ENCODE measurements around the gene TUB. TPM values are rescaled to one million over a fixed set of nuclear protein-coding genes. Genes with fewer than 3 reads are reported as not detected.

Gene TUB
- total and polyA plus RNA-seq, 2 of the 13 experiments (the other 11 are each of a cell fraction or from before 2014, with no cell fraction given): 4.3 to 5.6 TPM

GRCh38 chr11:8102296-8102915 lies 21.4 kb downstream of the TUB start:
- POLR2A ChIA-PET: no interaction called here
- intact Hi-C loops (cut with micrococcal nuclease; ENCODE audit: unreplicated experiment): no loop called here
- BruUV-seq (replicated peaks): no TSS peak
- Histone ChIP-seq H3K27ac (ENCODE audit: extremely low read length, insufficient read depth, low read length) (no peak overlapping the region), H3K4me3 (replicated peaks in 1 of 3; ENCODE audit: insufficient read depth in 1 of 3, low read depth in 2 of 3, low read length in 3 of 3) (no peak overlapping the region), H3K27me3 (ENCODE audit: control insufficient read depth in 1 of 2, insufficient read depth in 2 of 2, low read length in 2 of 2) (no peaks in the 10 kb centered on the region), H3K9me3 (ENCODE audit: low read length) (no peaks in the 10 kb centered on the region), H4K20me1 (ENCODE audit: insufficient read depth, low read length) (no peaks in the 10 kb centered on the region), H3K4me2 (ENCODE audit: low read depth, low read length) (no peak overlapping the region), H3K4me1 (ENCODE audit: insufficient read depth, low read length) (no peaks in the 10 kb centered on the region), H3K9ac (ENCODE audit: insufficient read depth, low read depth, low read length) (no peak overlapping the region), H3K36me3 (replicated peaks in 1 of 2; ENCODE audit: control insufficient read depth in 1 of 2, insufficient read depth in 2 of 2, low read length in 2 of 2) (peaks cover 0 to 8% of the 10 kb centered on the region in 2 experiments; a peak in 2 of 5 replicates), H3K79me2 (ENCODE audit: insufficient read depth, low read length) (no peaks in the 10 kb centered on the region), H2AFZ (ENCODE audit: low read length) (no peak overlapping the region)
- DNase-seq (ENCODE audit: low spot score): no peak
- CTCF ChIA-PET (ENCODE audit: low intra/inter-chr PET ratio, low total read pairs): no interaction called here
- ATAC-seq: no peak
- TF ChIP-seq ZNF414 (CRISPR knock-in tag; IDR thresholded peaks at IDR 0.05) (no peak), GMEB2 (CRISPR knock-in tag; IDR thresholded peaks at IDR 0.05; ENCODE audit: low read depth) (no peak)
- in situ Hi-C loops (cut with HindIII; ENCODE audit: extremely low pct_ligation_motif_present, low pct_unique_long_range_greater_than_20kb): no loop called here
- FAIRE-seq: no peak

- Histone ChIP-seq H3K9ac (ENCODE audit: insufficient read depth, low read depth, low read length) (no peak overlapping the region), H3K27ac (ENCODE audit: extremely low read length, insufficient read depth, low read length) (no peak overlapping the region), H3K4me3 (replicated peaks in 1 of 3; ENCODE audit: insufficient read depth in 1 of 3, low read depth in 2 of 3, low read length in 3 of 3) (no peak overlapping the region), H3K79me2 (ENCODE audit: insufficient read depth, low read length) (no peaks in the 10 kb centered on the region), H3K4me1 (ENCODE audit: insufficient read depth, low read length) (no peaks in the 10 kb centered on the region), H3K9me3 (ENCODE audit: low read length) (no peaks in the 10 kb centered on the region), H4K20me1 (ENCODE audit: insufficient read depth, low read length) (no peaks in the 10 kb centered on the region), H3K4me2 (ENCODE audit: low read depth, low read length) (no peak overlapping the region), H3K36me3 (replicated peaks in 1 of 2; ENCODE audit: control insufficient read depth in 1 of 2, insufficient read depth in 2 of 2, low read length in 2 of 2) (peaks cover 0 to 8% of the 10 kb centered on the region in 2 experiments; a peak in 2 of 5 replicates), H3K27me3 (ENCODE audit: control insufficient read depth in 1 of 2, insufficient read depth in 2 of 2, low read length in 2 of 2) (no peaks in the 10 kb centered on the region), H2AFZ (ENCODE audit: low read length) (no peak overlapping the region)
- in situ Hi-C loops (cut with HindIII; ENCODE audit: extremely low pct_ligation_motif_present, low pct_unique_long_range_greater_than_20kb): no loop called here
- TF ChIP-seq FOXP1 (IDR thresholded peaks at IDR 0.05) (no peak), FOXP1 (CRISPR knock-in tag; IDR thresholded peaks at IDR 0.05) (no peak)
- FAIRE-seq (no peak), DNase-seq (ENCODE audit: low spot score) (no peak), ATAC-seq (no peak)
- intact Hi-C loops (cut with micrococcal nuclease; ENCODE audit: unreplicated experiment): no loop called here
- POLR2A ChIA-PET: no interaction called here
- CTCF ChIA-PET (ENCODE audit: low intra/inter-chr PET ratio, low total read pairs): no interaction called here
- BruUV-seq (replicated peaks): no TSS peak
- WGBS (ENCODE audit: low lambda C conversion rate): 90% methylated on average over 5 of the region's 7 CpGs
These were observed 22.0 kb downstream of the TUB start for GRCh38 chr11:8102965-8103364.

All from HepG2 (cell line).